GM21381 (cell line): ENCODE results near the gene NHS.

Experiments used
- ATAC-seq: cut with Tn5 transposase; IDR thresholded peaks from one replicate; pipeline ENCODE4 v1.9.1; 2021; ENCODE audit warnings: mild to moderate bottlenecking, moderate library complexity; ENCODE audit not compliant: unreplicated experiment

The NHS gene

DNA sequence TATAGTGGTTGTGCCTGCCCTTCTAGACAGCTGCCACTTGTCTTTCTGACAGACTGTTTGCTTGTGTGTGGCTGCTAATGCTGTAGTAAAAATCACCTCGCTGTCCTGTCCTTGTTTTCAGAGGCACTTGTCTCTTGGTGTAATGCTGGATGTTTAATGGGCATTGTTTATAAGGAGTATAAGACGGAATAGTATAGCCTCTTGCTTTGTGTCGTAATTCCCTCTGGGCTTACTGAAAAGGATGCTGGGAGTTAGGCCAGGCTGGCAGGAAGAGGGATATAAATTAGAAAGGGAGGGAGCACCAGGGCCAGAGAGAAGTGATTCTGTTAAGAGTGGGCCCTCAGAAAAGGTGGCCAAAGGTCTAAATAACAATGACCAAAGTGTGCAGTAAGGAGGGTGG is 29.0 kb downstream of the NHS start:
- no peak for ATAC-seq

DNA sequence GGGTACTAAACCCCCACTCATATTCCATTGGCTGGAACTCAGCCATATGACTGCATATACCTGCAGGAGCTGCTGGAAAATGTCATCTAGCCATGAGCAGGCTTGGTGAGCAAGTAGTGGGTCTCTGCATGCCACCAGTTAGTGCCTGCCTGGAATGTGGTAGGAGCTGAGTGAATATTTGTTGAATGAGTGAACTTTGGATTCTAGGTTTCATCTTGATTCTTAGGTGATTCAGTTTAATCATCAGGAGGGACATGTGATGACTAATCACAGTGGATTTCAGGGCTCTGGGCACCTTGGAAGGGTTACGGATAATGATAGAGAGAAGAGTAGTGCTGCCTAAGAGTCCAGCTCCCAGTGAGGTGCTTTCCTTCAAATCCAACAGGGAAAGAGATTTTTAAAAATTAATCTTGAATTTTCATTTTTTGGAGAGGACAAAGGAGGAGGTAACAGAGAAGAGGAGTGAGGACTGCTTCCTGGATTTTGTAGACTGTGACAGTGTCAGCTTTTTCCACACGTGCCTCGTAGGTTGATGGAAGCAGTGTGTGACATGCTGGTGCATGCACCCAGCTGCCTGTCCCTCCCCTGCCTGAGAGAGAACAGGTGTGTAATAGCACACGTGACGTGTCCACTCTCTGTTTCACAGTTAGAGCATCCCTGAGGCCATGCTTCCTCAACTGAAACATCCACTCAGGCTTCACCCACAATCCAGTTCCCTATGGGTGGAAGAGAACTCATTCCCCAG is 30.4 kb downstream of the NHS start:
- no peak for ATAC-seq

DNA sequence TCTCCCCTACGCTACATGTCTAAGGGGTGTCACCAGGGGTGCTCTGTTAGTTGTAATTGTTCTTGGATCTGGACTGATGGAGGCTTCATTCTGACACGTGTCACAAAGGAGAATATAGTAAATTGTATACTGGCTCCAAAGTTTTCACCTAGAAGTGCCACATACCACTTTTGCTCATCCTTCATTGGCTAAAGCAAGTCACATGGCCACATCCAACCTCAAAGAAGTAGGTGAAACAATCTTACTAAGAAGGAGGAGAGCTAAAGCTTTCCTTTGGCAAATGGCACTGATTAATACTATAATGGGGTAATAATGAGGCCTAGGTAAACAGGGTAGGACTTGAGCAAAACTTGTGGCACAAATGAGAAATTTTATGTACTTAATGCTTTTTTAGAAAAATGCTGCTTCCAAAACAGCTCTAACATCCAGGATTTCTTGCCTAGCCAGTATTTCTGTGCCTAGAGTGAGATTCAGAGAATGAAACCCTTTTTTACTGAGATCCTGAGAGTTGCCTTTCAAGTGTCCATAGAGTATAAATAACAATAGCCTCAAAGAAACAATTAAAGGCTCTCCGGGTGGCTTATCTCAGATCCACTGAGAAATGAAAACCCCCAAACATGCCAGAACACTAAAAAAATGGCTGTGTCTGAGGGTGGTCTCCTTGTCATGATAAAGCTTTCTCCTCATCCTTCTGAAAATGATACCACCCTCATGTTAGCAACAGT is 34.7 kb downstream of the NHS start:
- no peak for ATAC-seq

DNA sequence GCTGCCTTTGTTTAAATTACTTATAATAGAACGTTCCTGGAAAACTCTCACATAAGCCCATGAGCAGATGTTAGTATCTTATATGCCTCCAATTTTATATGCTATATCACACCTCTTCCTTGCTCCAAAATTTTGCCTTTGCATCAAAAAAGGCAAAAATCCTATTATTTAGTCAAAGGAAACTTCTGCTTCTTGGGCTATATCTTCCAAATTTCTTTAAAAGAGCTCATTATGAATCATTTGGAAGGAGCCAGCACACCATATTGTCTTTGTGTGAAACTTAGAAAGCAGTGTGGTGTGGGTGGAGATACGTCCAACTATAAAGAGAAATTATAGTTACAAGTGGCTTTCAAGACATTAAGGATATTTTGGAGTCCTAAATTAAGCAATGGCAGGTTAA is 35.7 kb downstream of the NHS start:
- ATAC-seq = no peak

DNA sequence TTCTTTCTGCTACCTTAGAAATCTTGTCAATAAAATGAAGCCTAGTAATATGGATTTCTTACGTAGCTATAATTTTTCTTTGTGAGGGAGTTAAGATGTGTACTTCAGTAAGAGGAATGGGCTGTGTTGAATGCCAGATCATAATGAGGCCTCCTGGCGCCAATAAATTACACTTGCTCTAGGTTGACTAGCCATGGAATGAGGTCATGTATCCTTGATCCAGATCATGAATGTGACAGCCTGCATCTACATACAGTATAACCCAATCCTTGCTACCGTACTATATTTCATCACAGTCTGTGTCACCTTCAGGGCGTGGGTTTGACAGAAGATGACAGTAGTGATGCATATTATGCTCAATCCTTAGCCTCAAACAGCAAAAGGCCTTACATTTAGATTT is 36.2 kb downstream of the NHS start:
- ATAC-seq = no peak

DNA sequence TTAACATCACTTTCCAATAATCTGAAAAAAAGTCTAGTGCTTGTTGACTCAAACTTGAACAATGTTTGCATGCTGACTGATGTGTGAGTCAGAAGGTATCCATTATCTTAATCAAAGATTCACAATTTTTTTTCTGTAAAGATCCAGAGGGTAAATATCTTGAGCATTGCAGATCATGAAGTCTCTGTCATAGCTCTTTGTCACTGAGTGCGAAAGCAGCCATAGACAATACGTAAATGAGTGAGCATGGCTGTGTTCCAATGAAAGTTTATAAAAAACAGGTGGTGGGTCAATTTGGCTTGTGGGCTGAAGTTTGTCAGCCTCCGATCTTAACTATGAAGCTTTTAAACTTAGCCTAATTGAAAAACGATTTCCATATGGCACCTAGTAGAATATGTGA is 37.7 kb downstream of the NHS start:
- ATAC-seq = no peak

DNA sequence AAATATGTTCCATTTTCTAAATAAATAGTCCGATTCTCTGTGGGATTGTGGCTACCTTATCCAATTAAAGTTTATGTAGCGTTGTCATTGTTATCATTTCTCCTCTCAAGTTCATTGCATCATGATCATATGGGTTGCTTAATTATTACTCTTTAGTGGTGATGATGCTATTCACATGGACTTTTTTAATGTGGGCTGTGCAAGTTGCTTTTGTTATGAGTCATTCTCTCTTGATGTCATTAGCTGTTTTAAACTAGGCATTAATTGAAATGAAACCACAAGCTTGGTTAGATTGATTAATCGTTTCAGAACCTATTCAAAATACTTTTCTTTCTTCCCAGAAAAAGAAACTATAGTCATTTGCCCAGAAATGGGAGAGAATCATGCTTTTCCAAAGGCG is 38.2 kb downstream of the NHS start:
- no peak for ATAC-seq

DNA sequence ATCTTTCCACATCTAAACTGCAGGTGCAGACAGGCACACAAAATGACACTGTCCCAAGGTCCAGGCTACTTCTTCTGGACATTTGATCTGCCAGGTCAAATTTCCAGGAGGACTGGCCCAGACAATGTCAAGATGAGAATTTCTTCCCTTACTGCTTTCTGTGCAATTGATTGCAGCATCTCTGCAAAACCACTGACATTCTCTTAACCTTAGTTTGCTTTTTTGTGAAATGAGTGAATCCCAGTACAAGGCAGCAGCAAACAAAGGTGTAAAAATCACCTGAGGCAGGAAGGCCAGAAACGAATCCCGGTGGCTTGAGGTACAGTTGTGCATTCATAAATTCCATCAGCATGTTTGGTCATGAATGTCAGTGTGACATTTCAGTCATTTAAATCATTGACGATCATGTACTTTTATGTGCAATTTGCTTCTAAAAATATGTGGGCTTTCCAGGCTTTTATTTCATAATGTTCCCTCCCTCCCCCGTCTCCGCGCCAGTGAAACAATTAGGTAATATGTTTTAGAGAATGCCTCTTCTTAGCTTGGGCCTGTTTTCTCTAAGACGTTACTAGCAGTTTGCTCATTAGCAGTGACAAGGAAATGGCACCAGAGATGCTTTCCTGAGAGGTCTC is 39.1 kb downstream of the NHS start:
- no peak for ATAC-seq

DNA sequence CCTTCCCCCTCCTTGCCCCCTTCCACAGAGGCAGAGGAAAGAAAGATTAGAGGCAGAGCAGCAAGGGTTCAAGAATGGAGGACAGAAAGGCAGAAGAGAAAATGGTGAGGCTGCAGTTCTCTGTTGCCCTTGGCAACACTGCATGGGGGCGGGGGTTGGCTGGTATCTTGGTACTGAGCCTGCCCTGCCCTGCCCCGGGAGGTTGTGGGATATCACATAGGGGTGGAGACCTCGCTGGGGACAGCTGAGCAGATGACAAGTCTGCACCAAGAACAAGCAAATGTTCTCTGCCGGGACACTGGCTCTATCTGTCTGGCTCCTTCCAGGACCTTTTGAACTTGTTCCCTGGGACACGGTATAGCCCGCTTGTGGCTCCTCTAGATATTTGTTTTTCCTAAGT is 39.8 kb downstream of the NHS start:
- ATAC-seq = no peak

DNA sequence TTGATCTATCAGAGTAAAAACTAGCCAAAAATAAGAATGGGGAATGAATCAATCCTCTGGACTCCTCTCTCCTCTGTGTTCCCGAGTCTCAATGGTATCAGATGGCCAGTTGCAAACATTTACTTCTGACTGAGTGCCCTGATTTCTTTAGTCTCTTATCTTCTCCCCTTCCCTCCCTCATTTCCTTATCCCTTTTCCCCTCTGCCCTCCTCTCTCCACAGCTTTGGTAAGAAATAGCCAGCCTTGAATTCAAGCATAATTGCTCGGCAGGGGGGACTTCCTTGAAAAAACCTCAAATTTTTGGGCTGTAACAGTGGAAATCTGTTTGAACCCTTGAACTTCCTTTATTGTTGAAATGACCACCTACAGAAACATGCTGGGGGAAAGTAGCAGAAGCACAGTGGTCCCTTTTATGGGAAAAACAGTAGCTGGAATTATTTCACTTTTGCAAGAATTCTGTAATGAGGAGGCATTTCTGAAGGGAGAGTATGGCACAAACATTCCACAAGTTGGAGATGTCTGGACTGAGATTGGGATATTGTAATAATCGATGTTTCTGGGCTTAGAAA is 40.3 kb downstream of the NHS start:
- ATAC-seq = no peak

DNA sequence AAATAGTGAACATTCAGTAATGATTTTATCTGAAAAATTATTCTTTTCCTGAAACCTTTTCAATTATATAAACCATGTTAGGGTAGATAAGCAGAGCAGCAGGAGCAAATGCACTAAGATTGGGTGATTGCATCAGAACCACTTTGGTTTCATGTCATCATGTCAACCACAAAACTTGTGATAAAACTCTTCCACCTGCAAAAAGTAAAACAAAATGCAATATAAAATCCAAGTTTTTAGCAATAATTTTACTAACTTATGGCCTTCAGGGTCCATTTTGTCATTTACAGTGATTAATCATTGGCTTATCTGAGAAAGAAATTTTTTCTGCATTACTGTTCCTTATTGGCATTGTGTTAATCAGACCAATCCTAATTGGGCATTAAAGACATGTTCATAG is 42.4 kb downstream of the NHS start:
- no peak for ATAC-seq

DNA sequence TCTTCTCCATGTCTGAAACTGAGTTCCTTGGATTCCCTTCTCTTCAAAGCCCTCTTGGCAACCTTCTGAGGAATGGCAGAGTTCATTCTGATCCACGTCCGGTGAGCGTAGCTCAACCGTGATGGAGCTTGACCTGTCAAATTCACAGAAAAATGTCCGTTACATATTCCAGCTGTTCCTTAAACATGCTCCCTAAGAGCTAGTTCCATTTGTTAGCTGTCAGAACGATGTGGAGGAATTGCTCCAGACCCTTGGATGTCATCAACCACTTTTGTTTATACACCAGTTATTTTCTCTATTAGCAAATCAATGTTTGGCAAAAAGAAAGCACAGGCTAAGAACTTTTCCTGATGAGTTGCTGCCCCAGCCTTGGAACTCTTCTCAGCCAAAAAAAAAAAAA is 50.1 kb downstream of the NHS start:
- ATAC-seq = no peak

DNA sequence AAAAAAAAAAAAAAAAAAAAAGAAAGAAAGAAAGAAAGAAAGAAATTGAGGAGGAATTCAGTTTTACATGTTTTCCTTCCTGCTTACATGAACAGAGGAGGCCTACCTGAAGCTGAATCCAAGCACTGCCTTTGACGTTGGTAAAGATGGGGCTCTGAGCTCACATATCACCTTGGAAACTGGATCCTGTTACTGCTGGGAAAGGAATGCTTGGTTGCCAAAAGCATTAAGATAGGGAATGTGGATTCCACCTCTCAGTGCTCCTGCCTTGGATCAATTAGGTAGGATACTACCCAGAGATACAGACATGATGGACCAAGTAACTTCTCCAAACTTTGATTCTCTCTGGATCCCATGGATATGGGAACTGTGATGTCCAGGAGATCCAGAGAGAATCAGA is 50.6 kb downstream of the NHS start:
- no peak for ATAC-seq

DNA sequence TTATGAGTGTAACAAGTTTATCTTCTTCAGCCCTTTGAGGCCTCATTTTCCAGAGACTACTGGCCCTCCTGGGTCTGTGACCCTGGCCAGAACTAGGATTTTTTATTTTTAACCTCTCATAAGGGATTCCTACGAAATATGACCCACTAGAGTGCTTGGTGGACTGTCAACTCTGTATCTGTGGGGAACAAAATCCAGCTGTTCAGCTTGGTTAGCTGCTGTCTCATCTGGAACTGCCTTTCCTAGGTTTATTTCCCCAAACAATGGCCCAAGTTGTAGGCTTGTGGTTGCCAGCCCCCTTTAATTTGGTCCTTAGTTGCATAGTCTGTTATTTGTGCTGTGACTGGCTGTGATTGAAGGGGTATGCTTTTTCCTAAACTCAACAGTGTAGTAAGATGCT is 56.2 kb downstream of the NHS start:
- ATAC-seq = no peak

DNA sequence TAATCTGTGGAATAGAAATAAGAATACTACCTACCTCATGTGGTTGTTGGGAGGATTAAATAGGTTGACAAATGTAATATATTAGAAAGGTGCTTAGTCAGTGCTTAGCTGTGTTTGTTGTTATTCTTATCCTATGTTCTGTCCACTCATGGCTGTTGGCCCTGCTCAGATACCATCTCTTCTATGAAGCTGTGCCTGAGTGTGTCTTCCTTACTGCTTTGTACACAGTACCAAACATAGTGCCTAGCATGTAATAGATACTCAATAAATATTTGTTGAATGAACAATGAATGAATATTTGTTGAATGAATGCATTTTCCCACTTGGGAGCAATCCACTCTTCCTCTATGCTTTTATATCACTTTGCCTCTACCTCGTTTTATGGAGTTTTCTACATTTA is 57.2 kb downstream of the NHS start:
- no peak for ATAC-seq

DNA sequence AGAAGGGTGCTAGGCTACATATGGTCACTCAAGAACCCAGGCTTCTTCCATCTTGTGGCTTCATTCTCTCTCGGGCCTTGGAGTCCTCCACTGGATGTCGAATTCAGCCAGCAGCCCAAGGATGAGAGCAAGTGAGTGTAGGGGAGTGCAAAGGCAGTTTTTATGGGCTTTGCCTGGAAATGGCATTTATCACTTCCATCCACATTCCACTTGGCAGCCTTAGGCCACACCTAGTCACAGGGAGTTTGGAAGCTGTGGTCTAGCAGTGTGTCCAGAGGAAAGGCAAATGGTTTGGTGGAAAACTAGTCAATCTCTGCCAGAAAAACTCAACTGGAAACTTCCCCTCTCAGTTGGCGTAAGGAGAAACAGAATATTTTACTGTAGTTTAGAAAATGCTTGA is 59.0 kb downstream of the NHS start:
- ATAC-seq = no peak

DNA sequence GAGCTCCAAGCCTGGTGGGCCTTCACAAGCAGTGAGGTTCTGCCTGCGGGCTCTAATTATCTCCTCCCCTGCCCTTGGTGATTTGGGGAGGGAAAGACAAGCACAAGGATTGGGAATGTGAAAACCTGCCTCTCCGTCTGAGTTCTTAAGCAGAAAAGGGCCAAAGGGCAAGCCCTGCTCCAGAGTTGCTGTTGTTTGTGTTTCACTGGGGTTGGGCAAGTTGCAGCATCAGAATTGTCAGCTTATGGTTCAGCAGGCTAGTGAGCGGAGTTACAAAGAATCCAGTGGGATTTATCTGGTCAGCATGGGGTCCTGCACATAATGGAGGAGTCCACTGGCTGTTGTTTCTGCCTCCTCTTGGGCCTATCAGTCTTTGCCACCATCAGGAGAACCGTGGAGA is 60.5 kb downstream of the NHS start:
- ATAC-seq = no peak

DNA sequence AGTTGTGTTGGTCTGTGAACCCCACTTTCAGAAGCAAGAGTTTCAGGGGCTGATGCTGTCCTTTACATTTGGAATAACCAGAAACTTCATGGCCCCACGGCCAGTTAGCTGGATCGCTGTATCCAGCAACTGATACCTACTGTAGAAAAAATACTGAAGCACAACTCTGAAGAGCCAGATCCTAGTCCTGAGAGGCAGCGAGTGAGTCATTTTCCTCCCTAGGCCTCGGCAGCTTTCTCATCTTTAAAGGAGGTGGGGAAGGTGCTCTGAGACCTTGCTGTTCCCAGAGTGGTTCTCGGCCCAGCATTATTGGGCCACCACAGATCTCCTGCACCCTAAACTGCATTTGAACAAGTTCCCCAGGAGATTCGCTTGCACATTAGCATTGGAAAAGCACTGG is 63.2 kb downstream of the NHS start:
- no peak for ATAC-seq

DNA sequence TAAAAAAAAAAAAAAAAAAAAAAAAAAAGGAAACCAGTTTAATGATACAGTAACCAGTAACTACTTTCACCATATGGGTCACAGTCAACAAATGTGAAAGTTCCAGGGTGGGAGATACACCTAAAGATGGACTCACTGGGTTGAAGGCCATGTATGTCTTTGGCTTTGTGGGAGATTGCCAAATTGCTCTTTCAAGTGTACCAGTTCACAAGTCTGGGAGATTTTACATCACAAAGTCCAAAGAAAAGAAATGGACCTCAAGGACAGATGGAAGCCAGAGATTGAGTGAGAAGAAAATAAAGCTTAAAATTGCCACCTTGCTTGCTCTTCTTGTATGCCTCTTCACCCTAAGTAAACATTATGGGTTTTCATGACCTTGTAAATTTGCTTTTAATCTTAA is 65.3 kb downstream of the NHS start:
- no peak for ATAC-seq

DNA sequence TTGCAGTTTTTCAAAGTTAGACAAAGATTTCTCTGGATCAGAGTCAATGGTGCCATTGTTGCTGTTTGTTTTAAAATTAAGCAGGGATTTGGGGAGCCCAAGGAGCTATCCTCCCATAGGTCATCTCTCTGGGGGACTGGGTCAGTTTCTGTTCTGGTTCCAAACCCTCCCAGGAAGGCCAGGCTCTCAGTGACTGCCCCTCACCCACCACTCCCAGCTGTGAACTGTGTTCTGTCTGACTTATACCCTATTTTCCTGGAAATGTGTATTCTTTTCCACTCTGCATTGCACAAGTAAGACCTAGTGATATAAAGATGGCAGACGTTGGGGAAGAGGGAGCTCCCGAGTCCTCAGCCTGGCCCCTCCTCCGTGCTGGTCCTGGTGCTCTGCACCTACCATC is 65.8 kb downstream of the NHS start:
- ATAC-seq = no peak

DNA sequence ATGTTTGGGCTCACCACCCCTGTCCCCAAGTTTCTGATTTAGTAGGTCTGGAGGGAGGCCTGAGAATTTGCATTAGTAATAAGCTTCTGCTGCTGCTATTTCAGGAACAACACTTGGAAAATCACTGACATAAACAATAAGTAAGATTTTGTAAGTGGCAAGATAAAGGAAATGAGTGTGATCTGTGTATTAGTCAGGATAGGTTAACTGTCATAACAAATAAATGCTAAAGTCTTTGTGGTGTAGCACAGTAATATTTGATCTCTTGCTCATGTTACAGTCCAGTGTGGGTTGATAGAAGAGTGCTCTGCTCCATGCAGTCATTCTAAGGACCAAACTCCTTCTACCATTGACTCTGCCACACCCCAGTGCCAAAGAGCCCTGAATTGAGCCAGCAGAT is 67.0 kb downstream of the NHS start:
- no peak for ATAC-seq

DNA sequence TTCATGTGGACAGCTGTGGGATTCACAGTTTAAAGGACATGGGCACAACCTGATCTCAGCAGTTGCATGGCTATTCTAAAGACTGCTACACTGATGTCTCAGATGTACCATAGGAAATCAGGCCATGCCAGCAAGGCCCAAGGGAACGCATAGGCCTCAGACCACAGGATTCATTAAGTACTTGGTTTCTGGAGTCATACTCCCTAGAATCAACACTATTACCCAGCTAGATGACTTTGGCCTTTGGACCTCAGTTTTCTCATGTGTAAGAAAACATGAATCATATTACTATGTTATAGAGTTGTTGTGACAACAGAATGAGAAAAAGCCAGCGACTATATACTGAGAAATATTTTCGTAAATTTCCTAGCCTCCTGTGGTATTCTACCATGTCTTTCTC is 67.9 kb downstream of the NHS start:
- no peak for ATAC-seq
